Measurements from ENCODE around the gene FIGLA.
"Not testable (repeated sequence)": the region's sequence is repeated elsewhere in the genome, so short reads cannot be mapped to it uniquely, and the experiment has no call there.

Gene FIGLA

GRCh38 chr2:70745276-70745825, 45.1 kb downstream of the FIGLA start:
- 40 to 71% methylated on average over 1 of the region's 3 CpGs for WGBS, 2 experiments (ENCODE audit: insufficient coverage in 2 of 2)
- Histone ChIP-seq H3K27ac (ENCODE audit: low read depth, low read length, severe bottlenecking) (peak overlapping the region; percentile 1), H3K36me3 (ENCODE audit: control insufficient read depth, insufficient read depth, low read length) (no peaks in the 10 kb centered on the region), H3K4me1 (ENCODE audit: control insufficient read depth, insufficient read depth, low read length, poor library complexity, severe bottlenecking) (no peaks in the 10 kb centered on the region), H3K9me3 (ENCODE audit: control insufficient read depth, low read length) (no peaks in the 10 kb centered on the region), H3K4me3 (ENCODE audit: extremely low read depth, insufficient read depth, low read length, poor library complexity, severe bottlenecking) (no peak overlapping the region)

- 75 to 85% methylated on average over 3 of the region's 3 CpGs for WGBS, 2 experiments (ENCODE audit: insufficient coverage in 2 of 2)
Measured at GRCh38 chr2:70744397-70744796, 46.0 kb downstream of the FIGLA start.

GRCh38 chr2:70743677-70744076, 46.8 kb downstream of the FIGLA start:
- no peaks in the 10 kb centered on the region for H3K9me3 ChIP-seq (ENCODE audit: control insufficient read depth, low read length)
- H3K27ac ChIP-seq (ENCODE audit: low read depth, low read length, severe bottlenecking) = no peak overlapping the region
- no peak overlapping the region for H3K4me3 ChIP-seq (ENCODE audit: extremely low read depth, insufficient read depth, low read length, poor library complexity, severe bottlenecking)
- H3K36me3 ChIP-seq (ENCODE audit: control insufficient read depth, insufficient read depth, low read length) = no peaks in the 10 kb centered on the region
- no peaks in the 10 kb centered on the region for H3K4me1 ChIP-seq (ENCODE audit: control insufficient read depth, insufficient read depth, low read length, poor library complexity, severe bottlenecking)

More at GRCh38 chr2:70744397-70744796, 46.0 kb downstream of the FIGLA start:
- no peak overlapping the region for H3K27ac ChIP-seq (ENCODE audit: low read depth, low read length, severe bottlenecking)
- no peaks in the 10 kb centered on the region for H3K36me3 ChIP-seq (ENCODE audit: control insufficient read depth, insufficient read depth, low read length)
- no peak overlapping the region for H3K4me3 ChIP-seq (ENCODE audit: extremely low read depth, insufficient read depth, low read length, poor library complexity, severe bottlenecking)
- no peaks in the 10 kb centered on the region for H3K4me1 ChIP-seq (ENCODE audit: control insufficient read depth, insufficient read depth, low read length, poor library complexity, severe bottlenecking)
- H3K9me3 ChIP-seq (ENCODE audit: control insufficient read depth, low read length) = no peaks in the 10 kb centered on the region

- Histone ChIP-seq H3K27ac (ENCODE audit: low read depth, low read length, severe bottlenecking) (no peak overlapping the region), H3K9me3 (ENCODE audit: control insufficient read depth, low read length) (no peaks in the 10 kb centered on the region), H3K4me1 (ENCODE audit: control insufficient read depth, insufficient read depth, low read length, poor library complexity, severe bottlenecking) (no peaks in the 10 kb centered on the region), H3K4me3 (ENCODE audit: extremely low read depth, insufficient read depth, low read length, poor library complexity, severe bottlenecking) (no peak overlapping the region), H3K36me3 (ENCODE audit: control insufficient read depth, insufficient read depth, low read length) (no peaks in the 10 kb centered on the region)
- 78% methylated on average over 1 of the region's 4 CpGs; no CpG with 5 or more reads in 1 of the 2 experiments for WGBS, 2 experiments (ENCODE audit: insufficient coverage in 2 of 2)
Measured at GRCh38 chr2:70743068-70743467, 47.4 kb downstream of the FIGLA start.

GRCh38 chr2:70739492-70739891, 51.0 kb downstream of the FIGLA start:
- not testable (repeated sequence) for H3K4me1 ChIP-seq (ENCODE audit: control insufficient read depth, insufficient read depth, low read length, poor library complexity, severe bottlenecking); H3K27ac ChIP-seq (ENCODE audit: low read depth, low read length, severe bottlenecking); H3K9me3 ChIP-seq (ENCODE audit: control insufficient read depth, low read length); H3K4me3 ChIP-seq (ENCODE audit: extremely low read depth, insufficient read depth, low read length, poor library complexity, severe bottlenecking); H3K36me3 ChIP-seq (ENCODE audit: control insufficient read depth, insufficient read depth, low read length)
- WGBS, 2 experiments (ENCODE audit: insufficient coverage in 2 of 2) = 50% methylated on average over 1 of the region's 1 CpG; no CpG with 5 or more reads in 1 of the 2 experiments

- Histone ChIP-seq H3K27ac (ENCODE audit: low read depth, low read length, severe bottlenecking) (no peak overlapping the region), H3K4me1 (ENCODE audit: control insufficient read depth, insufficient read depth, low read length, poor library complexity, severe bottlenecking) (no peaks in the 10 kb centered on the region), H3K4me3 (ENCODE audit: extremely low read depth, insufficient read depth, low read length, poor library complexity, severe bottlenecking) (no peak overlapping the region), H3K36me3 (ENCODE audit: control insufficient read depth, insufficient read depth, low read length) (no peaks in the 10 kb centered on the region), H3K9me3 (ENCODE audit: control insufficient read depth, low read length) (no peaks in the 10 kb centered on the region)
- WGBS, 2 experiments (ENCODE audit: insufficient coverage in 2 of 2) = 89 to 100% methylated on average over 2 of the region's 2 CpGs
Measured at GRCh38 chr2:70738159-70738558, 52.3 kb downstream of the FIGLA start.

GRCh38 chr2:70735071-70735470, 55.4 kb downstream of the FIGLA start:
- Histone ChIP-seq H3K4me3 (ENCODE audit: extremely low read depth, insufficient read depth, low read length, poor library complexity, severe bottlenecking) (no peak overlapping the region), H3K36me3 (ENCODE audit: control insufficient read depth, insufficient read depth, low read length) (no peaks in the 10 kb centered on the region), H3K4me1 (ENCODE audit: control insufficient read depth, insufficient read depth, low read length, poor library complexity, severe bottlenecking) (no peaks in the 10 kb centered on the region), H3K27ac (ENCODE audit: low read depth, low read length, severe bottlenecking) (no peak overlapping the region), H3K9me3 (ENCODE audit: control insufficient read depth, low read length) (no peaks in the 10 kb centered on the region)
- 33 to 56% methylated on average over 1 of the region's 2 CpGs for WGBS, 2 experiments (ENCODE audit: insufficient coverage in 2 of 2)

- Histone ChIP-seq H3K36me3 (ENCODE audit: control insufficient read depth, insufficient read depth, low read length) (no peaks in the 10 kb centered on the region), H3K27ac (ENCODE audit: low read depth, low read length, severe bottlenecking) (peak overlapping the region; percentile 23), H3K9me3 (ENCODE audit: control insufficient read depth, low read length) (no peaks in the 10 kb centered on the region), H3K4me1 (ENCODE audit: control insufficient read depth, insufficient read depth, low read length, poor library complexity, severe bottlenecking) (no peaks in the 10 kb centered on the region), H3K4me3 (ENCODE audit: extremely low read depth, insufficient read depth, low read length, poor library complexity, severe bottlenecking) (no peak overlapping the region)
- 20 to 27% methylated on average over 5 of the region's 7 CpGs for WGBS, 2 experiments (ENCODE audit: insufficient coverage in 2 of 2)
Measured at GRCh38 chr2:70733646-70734180, 56.7 kb downstream of the FIGLA start.

- Histone ChIP-seq H3K4me3 (ENCODE audit: extremely low read depth, insufficient read depth, low read length, poor library complexity, severe bottlenecking) (no peak overlapping the region), H3K36me3 (ENCODE audit: control insufficient read depth, insufficient read depth, low read length) (no peaks in the 10 kb centered on the region), H3K9me3 (ENCODE audit: control insufficient read depth, low read length) (no peaks in the 10 kb centered on the region), H3K27ac (ENCODE audit: low read depth, low read length, severe bottlenecking) (no peak overlapping the region), H3K4me1 (ENCODE audit: control insufficient read depth, insufficient read depth, low read length, poor library complexity, severe bottlenecking) (no peaks in the 10 kb centered on the region)
- 37 to 46% methylated on average over 3 of the region's 6 CpGs for WGBS, 2 experiments (ENCODE audit: insufficient coverage in 2 of 2)
Measured at GRCh38 chr2:70732766-70733645, 57.4 kb downstream of the FIGLA start.

GRCh38 chr2:70730730-70731129, 59.7 kb downstream of the FIGLA start:
- H3K4me3 ChIP-seq (ENCODE audit: extremely low read depth, insufficient read depth, low read length, poor library complexity, severe bottlenecking) = no peak overlapping the region
- no peaks in the 10 kb centered on the region for H3K9me3 ChIP-seq (ENCODE audit: control insufficient read depth, low read length)
- H3K36me3 ChIP-seq (ENCODE audit: control insufficient read depth, insufficient read depth, low read length) = no peaks in the 10 kb centered on the region
- H3K4me1 ChIP-seq (ENCODE audit: control insufficient read depth, insufficient read depth, low read length, poor library complexity, severe bottlenecking) = no peaks in the 10 kb centered on the region
- 100% methylated on average over 1 of the region's 2 CpGs; no CpG with 5 or more reads in 1 of the 2 experiments for WGBS, 2 experiments (ENCODE audit: insufficient coverage in 2 of 2)
- no peak overlapping the region for H3K27ac ChIP-seq (ENCODE audit: low read depth, low read length, severe bottlenecking)

GRCh38 chr2:70729647-70730046, 60.8 kb downstream of the FIGLA start:
- H3K36me3 ChIP-seq (ENCODE audit: control insufficient read depth, insufficient read depth, low read length) = no peaks in the 10 kb centered on the region
- no CpG with 5 or more reads among the region's 1 CpG for WGBS, 2 experiments (ENCODE audit: insufficient coverage in 2 of 2)
- no peaks in the 10 kb centered on the region for H3K9me3 ChIP-seq (ENCODE audit: control insufficient read depth, low read length)
- H3K27ac ChIP-seq (ENCODE audit: low read depth, low read length, severe bottlenecking) = no peak overlapping the region
- no peak overlapping the region for H3K4me3 ChIP-seq (ENCODE audit: extremely low read depth, insufficient read depth, low read length, poor library complexity, severe bottlenecking)
- no peaks in the 10 kb centered on the region for H3K4me1 ChIP-seq (ENCODE audit: control insufficient read depth, insufficient read depth, low read length, poor library complexity, severe bottlenecking)
